Measurements from ENCODE around the gene RHOT1.

DNA sequence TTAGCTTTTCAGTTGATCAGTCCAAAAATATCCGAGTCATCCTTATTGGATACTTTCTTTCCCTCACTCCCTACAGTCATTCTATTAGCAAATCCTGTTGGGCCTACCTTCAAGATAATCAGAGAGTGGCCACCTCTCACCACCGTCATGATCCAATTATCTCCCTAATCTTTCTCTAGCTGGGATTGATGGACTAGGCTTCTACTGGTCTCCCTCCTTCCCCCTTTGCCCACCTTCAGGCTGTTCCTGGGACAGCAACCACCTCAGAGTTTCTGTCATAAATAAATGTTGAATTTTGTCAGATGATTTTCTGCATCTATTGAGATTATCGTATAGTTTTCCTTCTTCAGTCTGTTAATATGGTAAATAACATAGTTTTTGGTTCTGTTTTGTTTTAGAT is 107.2 kb downstream of the RHOT1 start:
- TF ChIP-seq GATA3 (IDR thresholded peaks at IDR 0.05; ENCODE audit: low read depth, low read length), result no peak
- TF ChIP-seq GATA2 (IDR thresholded peaks at IDR 0.05; ENCODE audit: low read depth, low read length), result no peak
